ENCODE data around the gene NQO2.

Gene NQO2

GRCh38 chr6:2980465-2980855 lies 19.2 kb upstream of the NQO2 start:
- DNase-seq: no peak
- Histone ChIP-seq H3K27ac (no peak overlapping the region), H3K27me3 (ENCODE audit: insufficient read depth, low read depth, severe bottlenecking) (no peaks in the 10 kb centered on the region), H3K36me3 (no peaks in the 10 kb centered on the region), H3K4me3 (ENCODE audit: low read depth, low read length) (no peak overlapping the region), H3K9me3 (ENCODE audit: severe bottlenecking) (no peaks in the 10 kb centered on the region)
- TF ChIP-seq CTCF (IDR thresholded peaks at IDR 0.05; ENCODE audit: low read depth, low read length): no peak

GRCh38 chr6:2982426-2983117 lies 17.1 kb upstream of the NQO2 start:
- Histone ChIP-seq H3K27ac (no peak overlapping the region), H3K9me3 (ENCODE audit: severe bottlenecking) (no peaks in the 10 kb centered on the region), H3K36me3 (no peaks in the 10 kb centered on the region), H3K27me3 (ENCODE audit: insufficient read depth, low read depth, severe bottlenecking) (no peaks in the 10 kb centered on the region), H3K4me3 (ENCODE audit: low read depth, low read length) (no peak overlapping the region)
- TF ChIP-seq CTCF (IDR thresholded peaks at IDR 0.05; ENCODE audit: low read depth, low read length): no peak
- DNase-seq: no peak

GRCh38 chr6:2984738-2985406 lies 14.8 kb upstream of the NQO2 start:
- no peak for DNase-seq
- Histone ChIP-seq H3K27me3 (ENCODE audit: insufficient read depth, low read depth, severe bottlenecking) (no peaks in the 10 kb centered on the region), H3K36me3 (no peaks in the 10 kb centered on the region), H3K27ac (no peak overlapping the region), H3K4me3 (ENCODE audit: low read depth, low read length) (no peak overlapping the region), H3K9me3 (ENCODE audit: severe bottlenecking) (no peaks in the 10 kb centered on the region)
- TF ChIP-seq CTCF (IDR thresholded peaks at IDR 0.05; ENCODE audit: low read depth, low read length): no peak

GRCh38 chr6:2986722-2987221 lies 12.9 kb upstream of the NQO2 start:
- Histone ChIP-seq H3K4me3 (ENCODE audit: low read depth, low read length) (no peak overlapping the region), H3K36me3 (no peaks in the 10 kb centered on the region), H3K27me3 (ENCODE audit: insufficient read depth, low read depth, severe bottlenecking) (no peaks in the 10 kb centered on the region), H3K9me3 (ENCODE audit: severe bottlenecking) (no peaks in the 10 kb centered on the region), H3K27ac (no peak overlapping the region)
- TF ChIP-seq CTCF (IDR thresholded peaks at IDR 0.05; ENCODE audit: low read depth, low read length): no peak
- no peak for DNase-seq

GRCh38 chr6:2988094-2988425 lies 11.6 kb upstream of the NQO2 start:
- H3K4me3 ChIP-seq (ENCODE audit: low read depth, low read length): peak overlapping the region; percentile 69

More at GRCh38 chr6:2988094-2988425, 11.6 kb upstream of the NQO2 start:
- H3K36me3 ChIP-seq: no peaks in the 10 kb centered on the region
- no peak for DNase-seq
- H3K27ac ChIP-seq: peak overlapping the region; percentile 96
- TF ChIP-seq CTCF (IDR thresholded peaks at IDR 0.05; ENCODE audit: low read depth, low read length): no peak
- H3K9me3 ChIP-seq (ENCODE audit: severe bottlenecking): no peaks in the 10 kb centered on the region
- H3K27me3 ChIP-seq (ENCODE audit: insufficient read depth, low read depth, severe bottlenecking): no peaks in the 10 kb centered on the region
